Retinal pigment epithelial cell (primary cell): ENCODE measurements around the gene TEX22.
"Not testable (repeated sequence)": the region's sequence is repeated elsewhere in the genome, so short reads cannot be mapped to it uniquely, and the experiment has no call there.

ENCODE experiments used
- DNase-seq: peaks from one replicate; pipeline ENCODE4 v3.0.0-alpha.2; 2010; ENCODE audit warnings: low read depth
- H3K4me3 ChIP-seq: 2 replicates; pipeline ENCODE4 v1.5.1; 2011; ENCODE audit warnings: mild to moderate bottlenecking, low read length, control low read depth, moderate library complexity
- CTCF ChIP-seq: conservative IDR thresholded peaks from 2 replicates; pipeline ENCODE4 v1.5.1; 2011; ENCODE audit warnings: low read depth, low read length, control low read depth, inconsistent platforms

The TEX22 gene

GRCh38 chr14:105358140-105358846 lies 40.0 kb upstream of the TEX22 start:
- no peak for TF ChIP-seq CTCF
- DNase-seq, result no peak
- no peak overlapping the region for H3K4me3 ChIP-seq

- no peak for DNase-seq
Observed at GRCh38 chr14:105358943-105359342, 39.4 kb upstream of the TEX22 start.

GRCh38 chr14:105361412-105361811 lies 36.9 kb upstream of the TEX22 start:
- not testable (repeated sequence) for H3K4me3 ChIP-seq, DNase-seq

More at GRCh38 chr14:105358943-105359342, 39.4 kb upstream of the TEX22 start:
- TF ChIP-seq CTCF, result no peak
- no peak overlapping the region for H3K4me3 ChIP-seq

- peak overlapping the region; percentile 30 for H3K4me3 ChIP-seq
- DNase-seq, result no peak
Observed at GRCh38 chr14:105363847-105364708, 34.3 kb upstream of the TEX22 start.

GRCh38 chr14:105365101-105365500 lies 33.2 kb upstream of the TEX22 start:
- DNase-seq, result no peak
- TF ChIP-seq CTCF, result no peak
- no peak overlapping the region for H3K4me3 ChIP-seq

More at GRCh38 chr14:105363847-105364708, 34.3 kb upstream of the TEX22 start:
- no peak for TF ChIP-seq CTCF

- TF ChIP-seq CTCF, result no peak
- no peak for DNase-seq
- no peak overlapping the region for H3K4me3 ChIP-seq
Observed at GRCh38 chr14:105365681-105366080, 32.7 kb upstream of the TEX22 start.

- TF ChIP-seq CTCF, result no peak
- no peak overlapping the region for H3K4me3 ChIP-seq
- no peak for DNase-seq
Observed at GRCh38 chr14:105366386-105367074, 31.8 kb upstream of the TEX22 start.
